RWPE2 (cell line): ENCODE measurements around the gene CCDC91.

Experiments used
- ATAC-seq: fragments of 200-7000 bp; cut with Tn5 transposase; 3 replicates; pipeline ENCODE4 v1.9.1; 2021; ENCODE audit warnings: low read depth
- DNase-seq: peaks from one replicate; pipeline ENCODE4 v3.0.0-alpha.2; 2020; ENCODE audit warnings: low spot score
- H3K27ac ChIP-seq: fragments of 450-650 bp; 2 replicates; pipeline ENCODE4 v1.5.1; 2017; ENCODE audit warnings: mild to moderate bottlenecking; ENCODE audit not compliant: poor library complexity, severe bottlenecking
- H3K27me3 ChIP-seq: fragments of 250-450 bp; sonication (Bioruptor Pico); 2 replicates; pipeline ENCODE4 v1.5.1; 2021; ENCODE audit warnings: mild to moderate bottlenecking, moderate library complexity; ENCODE audit not compliant: insufficient read depth, poor library complexity, severe bottlenecking
- H3K36me3 ChIP-seq: fragments of 250-450 bp; sonication (Bioruptor Pico); 2 replicates; pipeline ENCODE4 v1.5.1; 2020; ENCODE audit warnings: low read depth, mild to moderate bottlenecking, moderate library complexity
- H3K4me1 ChIP-seq: fragments of 250-450 bp; sonication (Bioruptor Pico); 2 replicates; pipeline ENCODE4 v1.5.1; 2021; ENCODE audit warnings: mild to moderate bottlenecking, moderate library complexity; ENCODE audit not compliant: insufficient read depth, poor library complexity, severe bottlenecking
- H3K4me3 ChIP-seq: fragments of 250-450 bp; sonication (Bioruptor Pico); 2 replicates; pipeline ENCODE4 v1.5.1; 2021; ENCODE audit warnings: mild to moderate bottlenecking, moderate library complexity; ENCODE audit not compliant: severe bottlenecking
- H3K9me3 ChIP-seq: fragments of 250-450 bp; sonication (Bioruptor Pico); 2 replicates; pipeline ENCODE4 v1.5.1; 2021; ENCODE audit warnings: mild to moderate bottlenecking, moderate library complexity; ENCODE audit not compliant: severe bottlenecking
- CTCF ChIP-seq: fragments of 450-650 bp; IDR thresholded peaks from one replicate; pipeline ENCODE4 v1.5.1; 2017; ENCODE audit warnings: mild to moderate bottlenecking, moderate library complexity; ENCODE audit not compliant: poor library complexity, severe bottlenecking

The CCDC91 gene

GRCh38 chr12:28156362-28156761 is 33.9 kb upstream of the CCDC91 start:
- no peak for TF ChIP-seq CTCF
- Histone ChIP-seq H3K27me3 (no peaks in the 10 kb centered on the region), H3K36me3 (no peaks in the 10 kb centered on the region), H3K4me3 (no peak overlapping the region), H3K9me3 (no peaks in the 10 kb centered on the region), H3K27ac (no peak overlapping the region), H3K4me1 (no peaks in the 10 kb centered on the region)
- DNase-seq, result no peak
- ATAC-seq, result no peak

GRCh38 chr12:28156804-28157203 is 33.5 kb upstream of the CCDC91 start:
- no peak overlapping the region for H3K4me3 ChIP-seq
- TF ChIP-seq CTCF, result no peak
- no peak overlapping the region for H3K27ac ChIP-seq
- H3K4me1 ChIP-seq, result no peaks in the 10 kb centered on the region
- no peaks in the 10 kb centered on the region for H3K36me3 ChIP-seq
- H3K9me3 ChIP-seq, result no peaks in the 10 kb centered on the region
- DNase-seq (no peak), ATAC-seq (no peak)
- H3K27me3 ChIP-seq, result no peaks in the 10 kb centered on the region

- no peaks in the 10 kb centered on the region for H3K4me1 ChIP-seq
- no peaks in the 10 kb centered on the region for H3K27me3 ChIP-seq
- H3K4me3 ChIP-seq, result no peak overlapping the region
- no peaks in the 10 kb centered on the region for H3K9me3 ChIP-seq
- no peak for ATAC-seq
- no peak for DNase-seq
- TF ChIP-seq CTCF, result no peak
- H3K36me3 ChIP-seq, result no peaks in the 10 kb centered on the region
- no peak overlapping the region for H3K27ac ChIP-seq
These were observed 31.9 kb upstream of the CCDC91 start for GRCh38 chr12:28158353-28158752.

GRCh38 chr12:28159688-28160087 is 30.6 kb upstream of the CCDC91 start:
- Histone ChIP-seq H3K9me3 (no peaks in the 10 kb centered on the region), H3K27me3 (no peaks in the 10 kb centered on the region), H3K36me3 (no peaks in the 10 kb centered on the region), H3K27ac (no peak overlapping the region), H3K4me1 (no peaks in the 10 kb centered on the region), H3K4me3 (no peak overlapping the region)
- no peak for TF ChIP-seq CTCF
- DNase-seq, result no peak
- no peak for ATAC-seq

GRCh38 chr12:28161697-28162096 is 28.6 kb upstream of the CCDC91 start:
- no peaks in the 10 kb centered on the region for H3K9me3 ChIP-seq
- H3K4me1 ChIP-seq, result no peaks in the 10 kb centered on the region
- no peak for TF ChIP-seq CTCF
- ATAC-seq, result no peak
- H3K4me3 ChIP-seq, result no peak overlapping the region
- no peaks in the 10 kb centered on the region for H3K36me3 ChIP-seq
- no peak for DNase-seq
- H3K27ac ChIP-seq, result no peak overlapping the region
- H3K27me3 ChIP-seq, result no peaks in the 10 kb centered on the region
